HG02610 (cell line): ENCODE results near the gene BMP15.

Source experiments
- ATAC-seq: cut with Tn5 transposase; IDR thresholded peaks from one replicate; pipeline ENCODE4 v1.9.1; 2021; ENCODE audit warnings: mild to moderate bottlenecking, moderate library complexity; ENCODE audit not compliant: unreplicated experiment

The BMP15 gene

DNA sequence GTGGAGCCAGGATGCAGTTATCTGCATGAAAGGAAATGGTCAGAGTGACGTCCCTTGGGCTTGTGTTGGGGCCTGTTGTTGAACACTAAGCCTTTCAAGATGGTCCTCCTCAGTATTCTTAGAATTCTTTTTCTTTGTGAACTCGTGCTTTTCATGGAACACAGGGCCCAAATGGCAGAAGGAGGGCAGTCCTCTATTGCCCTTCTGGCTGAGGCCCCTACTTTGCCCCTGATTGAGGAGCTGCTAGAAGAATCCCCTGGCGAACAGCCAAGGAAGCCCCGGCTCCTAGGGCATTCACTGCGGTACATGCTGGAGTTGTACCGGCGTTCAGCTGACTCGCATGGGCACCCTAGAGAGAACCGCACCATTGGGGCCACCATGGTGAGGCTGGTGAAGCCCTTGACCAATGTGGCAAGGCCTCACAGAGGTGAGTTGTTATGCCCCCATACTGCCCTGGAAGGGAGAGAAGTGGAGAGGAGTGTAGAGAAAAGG is at the start of gene BMP15:
BMP15 (plus strand) TSS at position 51 of the 492 bp plus-strand sequence; CDS start at position 100, 49 bp downstream.
- ATAC-seq = no peak

DNA sequence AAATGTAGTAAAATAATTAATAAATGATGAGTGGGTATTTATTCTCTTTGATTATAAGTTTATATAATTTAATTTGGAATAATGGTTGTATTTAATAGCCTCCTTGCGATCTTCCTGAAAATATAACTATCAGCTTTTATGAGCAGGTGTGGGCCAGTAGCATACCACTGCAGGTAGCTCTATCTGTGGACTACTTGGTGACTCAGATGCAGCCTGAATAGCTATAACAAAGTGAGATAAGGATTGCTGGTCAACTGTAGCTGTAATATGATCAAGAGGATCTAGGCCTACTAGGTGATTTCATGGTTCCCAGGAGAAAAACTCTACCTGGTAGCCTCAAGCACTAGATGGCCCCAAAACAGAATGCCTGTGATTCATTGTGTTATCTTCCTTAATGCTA is 47.1 kb upstream of the BMP15 start:
- no peak for ATAC-seq

DNA sequence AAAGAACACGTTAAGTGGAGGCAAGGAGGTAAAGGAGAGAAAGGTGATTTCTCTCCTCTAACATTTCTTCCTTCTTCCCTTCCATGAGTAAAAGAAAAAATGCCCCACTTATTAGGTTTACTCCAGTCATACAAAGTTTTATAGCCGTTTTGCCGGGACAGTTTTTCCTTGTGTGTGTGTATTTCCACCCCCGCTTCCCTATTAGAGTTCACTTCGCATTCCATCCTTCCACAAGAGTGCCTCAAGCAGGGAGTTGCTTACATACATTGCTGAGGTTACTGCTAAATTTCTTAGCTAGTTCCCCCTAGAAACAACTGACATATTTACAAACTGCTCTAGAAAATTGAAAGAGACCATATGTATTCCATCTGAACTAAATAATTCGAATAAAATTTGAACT is 45.2 kb upstream of the BMP15 start:
- no peak for ATAC-seq

DNA sequence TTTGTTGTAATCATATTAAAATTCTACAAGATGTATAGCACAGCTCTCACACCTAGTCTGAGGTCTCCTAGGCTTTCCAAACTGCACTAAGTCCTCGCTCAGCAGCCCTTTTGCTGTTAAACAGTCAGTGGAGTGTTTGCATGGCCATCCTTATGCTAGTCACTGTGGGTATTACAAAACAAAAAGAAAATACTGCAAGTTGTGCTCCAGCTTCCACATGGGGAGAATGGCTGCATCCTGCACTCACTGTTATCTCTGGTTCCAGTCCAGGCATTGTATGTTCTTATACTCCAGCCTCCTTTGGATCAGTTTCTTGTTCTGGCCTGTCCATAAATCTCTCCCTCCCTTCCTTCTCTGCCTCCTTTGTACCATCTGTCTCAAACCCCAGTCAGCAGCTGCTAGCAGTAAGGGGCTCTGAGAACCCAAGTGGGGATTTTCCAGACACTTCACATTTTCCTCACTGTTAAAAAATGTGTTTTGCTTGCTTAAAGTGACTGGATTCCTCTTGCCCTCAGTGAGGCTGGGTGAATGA is 38.5 kb upstream of the BMP15 start:
- no peak for ATAC-seq

DNA sequence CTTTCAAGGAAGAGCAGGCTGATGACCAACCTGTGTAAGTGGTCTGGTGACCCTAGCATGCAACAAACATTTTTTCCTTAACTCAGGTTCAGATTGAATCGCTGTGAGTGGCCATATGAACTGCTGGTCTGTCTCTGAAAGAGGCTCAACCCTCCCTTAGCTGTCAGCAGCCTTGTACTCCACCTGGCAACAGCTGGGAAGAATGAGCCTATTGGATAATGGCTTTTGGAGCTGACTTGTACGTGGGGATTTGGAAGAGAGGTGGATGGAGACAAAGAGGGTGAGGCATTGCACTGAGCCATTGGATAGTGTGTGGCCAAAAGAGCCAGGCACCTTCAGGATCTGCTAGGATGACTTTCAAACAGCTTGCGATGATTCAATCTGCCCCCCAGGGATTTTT is 35.7 kb upstream of the BMP15 start:
- no peak for ATAC-seq

- no peak for ATAC-seq
Measured at GRCh38 chrX:50876551-50876950, 34.0 kb upstream of the BMP15 start.

DNA sequence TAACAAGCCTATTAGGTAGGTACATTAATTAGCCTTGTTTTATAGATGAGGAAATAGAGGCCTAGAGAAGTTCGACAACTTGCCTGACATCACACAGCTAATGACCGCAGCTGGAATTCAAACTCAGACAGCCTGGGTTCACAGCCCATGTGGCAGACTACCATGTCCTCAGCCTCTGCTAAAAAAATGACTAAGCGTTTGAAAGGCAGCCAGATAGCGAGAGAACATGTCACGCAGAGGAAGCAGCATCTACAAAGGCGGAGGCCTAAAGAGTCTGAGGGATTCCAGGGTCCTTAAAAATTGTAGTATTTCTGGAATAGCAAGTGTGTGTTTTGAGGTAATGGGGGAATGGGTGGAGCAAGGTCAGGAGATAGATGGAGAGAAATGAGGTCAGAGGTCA is 33.2 kb upstream of the BMP15 start:
- ATAC-seq = no peak

GRCh38 chrX:50881028-50881427 is 29.5 kb upstream of the BMP15 start:
- ATAC-seq = no peak

DNA sequence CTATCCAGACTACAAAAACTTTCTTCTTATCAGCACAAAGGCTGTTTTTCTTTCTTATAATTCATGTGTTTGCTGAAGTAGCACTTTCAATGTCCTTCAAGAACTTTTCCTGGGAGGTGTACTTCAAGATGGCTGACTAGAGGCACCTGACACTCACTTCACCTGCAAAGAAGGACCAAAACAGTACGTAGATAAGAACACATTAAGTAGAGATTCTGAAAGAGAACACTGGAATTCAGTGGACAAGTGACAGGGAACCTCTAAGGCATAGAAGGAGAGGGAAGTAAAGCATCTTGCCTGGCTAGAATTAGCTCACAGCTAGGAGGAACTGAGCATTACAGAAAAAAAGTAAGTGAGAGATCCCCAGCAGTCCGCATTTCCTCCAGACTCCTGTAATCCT is 21.7 kb upstream of the BMP15 start:
- ATAC-seq = no peak

DNA sequence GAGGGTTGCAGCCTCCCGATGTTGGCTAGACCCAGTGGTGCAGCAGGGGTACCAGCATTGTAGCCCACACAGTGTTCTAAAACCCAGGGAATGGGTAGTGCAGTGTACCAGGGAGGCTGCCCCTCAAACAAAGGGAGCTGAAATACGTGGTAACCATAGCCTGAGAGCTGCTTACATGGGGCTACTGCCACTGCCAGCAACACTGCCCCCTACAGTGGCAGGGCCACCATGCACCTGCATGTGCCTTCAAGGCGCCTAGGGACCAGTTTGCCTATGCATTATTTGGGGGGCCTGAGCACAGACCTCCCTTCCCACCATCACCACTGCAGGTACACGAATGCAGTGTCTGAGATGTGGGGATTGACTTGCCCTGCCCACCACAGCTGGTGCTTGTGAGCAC is 21.0 kb upstream of the BMP15 start:
- ATAC-seq = no peak

DNA sequence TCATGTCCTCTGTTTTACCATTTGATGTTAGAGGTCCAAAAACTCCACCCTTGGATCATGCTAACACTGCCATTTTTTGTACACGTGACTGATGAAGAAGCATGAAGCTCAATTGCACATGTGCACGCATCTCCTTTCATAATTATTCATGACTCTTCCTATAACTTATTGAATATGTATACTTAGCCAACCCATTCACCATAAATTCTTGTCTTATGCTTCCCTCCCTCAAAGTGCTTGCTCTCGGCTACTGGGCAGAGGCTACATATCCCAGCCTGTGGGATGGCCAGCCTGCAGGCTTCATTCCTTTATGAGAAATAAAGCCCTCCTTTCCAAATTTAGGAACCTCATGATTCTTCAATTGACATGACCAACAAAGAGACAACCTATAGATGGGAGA is 17.5 kb upstream of the BMP15 start:
- no peak for ATAC-seq

DNA sequence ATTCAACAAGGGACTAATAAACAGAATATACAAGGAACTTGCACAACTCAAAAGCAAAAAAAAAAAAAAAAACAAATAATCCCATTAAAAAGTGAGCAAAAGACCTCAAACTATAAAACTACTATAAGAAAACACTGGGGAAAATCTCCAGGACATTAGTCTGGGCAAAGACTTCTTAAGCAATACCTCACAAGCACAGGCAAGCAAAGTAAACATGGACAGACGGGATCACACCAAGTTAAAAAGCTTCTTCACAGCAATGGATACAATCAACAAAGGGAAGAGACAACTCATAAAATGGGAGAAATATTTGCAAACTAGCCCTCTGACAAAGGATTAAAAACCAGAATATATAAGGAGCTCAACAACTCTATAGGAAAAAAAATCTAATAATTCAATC is 17.1 kb upstream of the BMP15 start:
- no peak for ATAC-seq

DNA sequence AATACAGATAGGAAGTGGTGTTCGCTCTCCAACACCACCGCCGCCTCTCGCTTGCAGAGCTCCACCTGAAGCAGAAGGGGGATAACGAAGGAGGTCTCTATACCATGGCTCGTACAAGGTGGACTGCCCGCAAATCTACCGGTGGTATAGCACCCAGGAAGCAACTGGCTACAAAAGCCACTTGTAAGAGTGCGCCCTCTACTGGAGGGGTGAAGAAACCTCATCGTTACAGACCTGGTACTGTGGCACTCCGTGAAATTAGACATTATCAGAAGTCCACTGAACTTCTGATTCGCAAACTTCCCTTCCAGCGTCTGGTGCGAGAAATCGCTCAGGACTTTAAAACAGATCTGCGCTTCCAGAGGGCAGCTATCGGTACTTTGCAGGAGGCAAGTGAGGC is 5.2 kb upstream of the BMP15 start:
- ATAC-seq = no peak

DNA sequence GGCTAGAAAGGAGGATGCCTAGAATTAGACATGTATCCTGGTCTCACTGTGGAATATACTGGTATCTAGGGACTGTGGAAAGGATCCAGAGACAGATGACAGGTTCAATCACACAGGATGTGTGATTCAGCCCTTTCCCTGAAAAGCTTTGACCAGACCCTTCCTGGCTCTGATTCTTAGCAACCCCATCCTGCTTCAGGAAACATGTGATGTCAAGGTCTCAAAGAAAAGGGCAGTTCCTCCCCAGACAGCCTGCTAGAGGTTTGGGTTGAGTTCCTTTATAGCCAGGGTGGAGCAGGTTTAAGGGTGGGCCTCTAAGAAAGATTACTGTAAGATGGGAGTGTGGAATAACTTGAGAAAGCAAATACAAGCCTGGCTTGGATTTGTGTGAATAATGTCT is 3.0 kb downstream of the BMP15 start:
- ATAC-seq = no peak

DNA sequence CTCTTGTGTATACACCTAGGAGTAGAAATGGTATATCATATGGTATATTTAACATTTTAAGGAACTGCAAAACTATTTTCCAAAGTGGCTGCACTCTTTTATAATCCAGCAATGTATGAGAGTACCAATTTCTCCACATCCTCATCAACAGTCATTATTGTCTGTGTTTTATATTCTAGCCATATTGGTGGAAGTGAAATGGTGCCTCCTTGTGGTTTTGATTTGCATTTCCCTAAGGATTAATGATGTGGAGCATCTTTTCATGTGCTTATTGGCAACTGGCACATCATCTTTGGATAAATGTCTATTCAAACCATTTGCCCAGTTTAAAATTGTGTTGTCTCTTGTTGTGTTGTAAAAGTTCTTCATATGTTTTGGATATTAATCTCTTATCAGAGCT is 9.6 kb downstream of the BMP15 start:
- no peak for ATAC-seq

- ATAC-seq = no peak
Measured at GRCh38 chrX:50927127-50927526, 16.6 kb downstream of the BMP15 start.

GRCh38 chrX:50941638-50942037 is 31.1 kb downstream of the BMP15 start:
- ATAC-seq = no peak

- ATAC-seq = no peak
Measured at GRCh38 chrX:50942471-50942870, 31.9 kb downstream of the BMP15 start.

DNA sequence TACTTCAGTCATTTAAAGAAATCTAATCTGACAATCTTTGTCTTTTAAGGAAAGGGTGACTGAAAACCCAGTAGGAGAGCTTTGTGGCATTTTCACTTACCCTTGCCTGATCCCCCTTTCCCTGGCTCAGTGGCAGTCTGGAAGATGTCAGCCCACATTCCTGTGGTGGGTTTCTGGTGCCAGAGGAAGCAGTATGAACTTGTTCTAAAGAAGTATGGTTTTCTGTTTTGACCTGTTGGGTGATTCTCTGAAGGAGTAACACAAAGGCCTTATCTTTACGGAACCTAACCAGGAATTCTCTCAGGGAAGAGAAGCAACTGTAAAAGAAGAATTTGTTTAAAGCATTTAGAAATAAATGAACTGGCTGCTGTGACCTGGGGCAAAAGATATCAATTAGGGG is 41.9 kb downstream of the BMP15 start:
- ATAC-seq = no peak

DNA sequence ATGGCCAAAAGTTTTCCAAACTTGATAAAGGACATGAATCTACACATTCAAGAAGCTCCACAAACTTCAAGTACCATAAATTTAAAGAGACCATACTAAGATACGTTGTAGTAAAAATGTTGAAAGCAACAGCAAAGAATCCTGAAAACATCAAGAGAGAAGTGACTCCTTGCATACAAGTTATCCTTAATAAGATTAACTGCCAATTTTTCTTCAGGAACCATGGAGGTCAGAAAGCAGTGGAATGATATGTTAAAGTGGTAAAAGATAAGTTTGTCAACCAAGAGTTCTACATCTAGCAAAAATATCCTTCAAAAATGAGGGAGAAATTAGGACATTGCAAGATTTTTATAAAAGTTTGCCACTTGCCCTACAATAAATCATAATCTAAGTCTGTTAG is 43.3 kb downstream of the BMP15 start:
- no peak for ATAC-seq

GRCh38 chrX:50962156-50962555 is 51.6 kb downstream of the BMP15 start:
- no peak for ATAC-seq

GRCh38 chrX:50963842-50964241 is 53.3 kb downstream of the BMP15 start:
- no peak for ATAC-seq
